Measurements from ENCODE around the gene C9orf57.

The C9orf57 gene

GRCh38 chr9:72065076-72065475 is 4.7 kb upstream of the C9orf57 start:
- in situ Hi-C loops (cut with MboI; ENCODE audit: low sequenced_read_pairs, unreplicated experiment) = no loop called here
- DNase-seq (ENCODE audit: low spot score) = no peak
- no peak for TF ChIP-seq CTCF (IDR thresholded peaks at IDR 0.05; ENCODE audit: borderline replicate concordance, control extremely low read depth, extremely low read depth, insufficient read depth, missing control alignments)

GRCh38 chr9:72052122-72052521 is 8.3 kb downstream of the C9orf57 start:
- TF ChIP-seq CTCF (IDR thresholded peaks at IDR 0.05; ENCODE audit: borderline replicate concordance, control extremely low read depth, extremely low read depth, insufficient read depth, missing control alignments) = no peak
- DNase-seq (ENCODE audit: low spot score) = no peak
- in situ Hi-C loops (cut with MboI; ENCODE audit: low sequenced_read_pairs, unreplicated experiment) = no loop called here

GRCh38 chr9:72048850-72049249 is 11.6 kb downstream of the C9orf57 start:
- DNase-seq (ENCODE audit: low spot score) = no peak
- no peak for TF ChIP-seq CTCF (IDR thresholded peaks at IDR 0.05; ENCODE audit: borderline replicate concordance, control extremely low read depth, extremely low read depth, insufficient read depth, missing control alignments)
- in situ Hi-C loops (cut with MboI; ENCODE audit: low sequenced_read_pairs, unreplicated experiment) = loop anchor here (25.0 kb wide), 2 partner anchors 538 to 763 kb away; no protein-coding TSS in a partner anchor

GRCh38 chr9:72046630-72047456 is 13.6 kb downstream of the C9orf57 start:
- TF ChIP-seq CTCF (IDR thresholded peaks at IDR 0.05; ENCODE audit: borderline replicate concordance, control extremely low read depth, extremely low read depth, insufficient read depth, missing control alignments) = no peak
- DNase-seq (ENCODE audit: low spot score) = no peak
- in situ Hi-C loops (cut with MboI; ENCODE audit: low sequenced_read_pairs, unreplicated experiment) = loop anchor here (25.0 kb wide), 2 partner anchors 540 to 765 kb away; no protein-coding TSS in a partner anchor

- DNase-seq (ENCODE audit: low spot score) = no peak
- in situ Hi-C loops (cut with MboI; ENCODE audit: low sequenced_read_pairs, unreplicated experiment) = loop anchor here (25.0 kb wide), 2 partner anchors 543 to 768 kb away; no protein-coding TSS in a partner anchor
- no peak for TF ChIP-seq CTCF (IDR thresholded peaks at IDR 0.05; ENCODE audit: borderline replicate concordance, control extremely low read depth, extremely low read depth, insufficient read depth, missing control alignments)
These were observed 16.3 kb downstream of the C9orf57 start for GRCh38 chr9:72044095-72044494.

- in situ Hi-C loops (cut with MboI; ENCODE audit: low sequenced_read_pairs, unreplicated experiment) = loop anchor here (25.0 kb wide), 2 partner anchors 544 to 769 kb away; no protein-coding TSS in a partner anchor
- no peak for TF ChIP-seq CTCF (IDR thresholded peaks at IDR 0.05; ENCODE audit: borderline replicate concordance, control extremely low read depth, extremely low read depth, insufficient read depth, missing control alignments)
- no peak for DNase-seq (ENCODE audit: low spot score)
These were observed 16.8 kb downstream of the C9orf57 start for GRCh38 chr9:72043576-72043975.

Measured in GM13976 (cell line).